ENCODE results near the gene MUC21.

- TF ChIP-seq, protein P1, sequence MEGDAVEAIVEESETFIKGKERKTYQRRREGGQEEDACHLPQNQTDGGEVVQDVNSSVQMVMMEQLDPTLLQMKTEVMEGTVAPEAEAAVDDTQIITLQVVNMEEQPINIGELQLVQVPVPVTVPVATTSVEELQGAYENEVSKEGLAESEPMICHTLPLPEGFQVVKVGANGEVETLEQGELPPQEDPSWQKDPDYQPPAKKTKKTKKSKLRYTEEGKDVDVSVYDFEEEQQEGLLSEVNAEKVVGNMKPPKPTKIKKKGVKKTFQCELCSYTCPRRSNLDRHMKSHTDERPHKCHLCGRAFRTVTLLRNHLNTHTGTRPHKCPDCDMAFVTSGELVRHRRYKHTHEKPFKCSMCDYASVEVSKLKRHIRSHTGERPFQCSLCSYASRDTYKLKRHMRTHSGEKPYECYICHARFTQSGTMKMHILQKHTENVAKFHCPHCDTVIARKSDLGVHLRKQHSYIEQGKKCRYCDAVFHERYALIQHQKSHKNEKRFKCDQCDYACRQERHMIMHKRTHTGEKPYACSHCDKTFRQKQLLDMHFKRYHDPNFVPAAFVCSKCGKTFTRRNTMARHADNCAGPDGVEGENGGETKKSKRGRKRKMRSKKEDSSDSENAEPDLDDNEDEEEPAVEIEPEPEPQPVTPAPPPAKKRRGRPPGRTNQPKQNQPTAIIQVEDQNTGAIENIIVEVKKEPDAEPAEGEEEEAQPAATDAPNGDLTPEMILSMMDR (IDR thresholded peaks at IDR 0.05) = no peak
- TF ChIP-seq POLR2A (IDR thresholded peaks at IDR 0.05) = no peak
Observed at GRCh38 chr6:30939473-30939872, 44.0 kb upstream of the MUC21 start.
